ENCODE data around the gene PNPLA2. TPM values are rescaled to one million over a fixed set of nuclear protein-coding genes. Genes with fewer than 3 reads are reported as not detected.

PNPLA2 gene
- total RNA-seq, 3 donors from 2014 or later (not counting 1 experiment from before 2014, with no cell fraction given) = 184 to 218 (median 201) TPM

DNA sequence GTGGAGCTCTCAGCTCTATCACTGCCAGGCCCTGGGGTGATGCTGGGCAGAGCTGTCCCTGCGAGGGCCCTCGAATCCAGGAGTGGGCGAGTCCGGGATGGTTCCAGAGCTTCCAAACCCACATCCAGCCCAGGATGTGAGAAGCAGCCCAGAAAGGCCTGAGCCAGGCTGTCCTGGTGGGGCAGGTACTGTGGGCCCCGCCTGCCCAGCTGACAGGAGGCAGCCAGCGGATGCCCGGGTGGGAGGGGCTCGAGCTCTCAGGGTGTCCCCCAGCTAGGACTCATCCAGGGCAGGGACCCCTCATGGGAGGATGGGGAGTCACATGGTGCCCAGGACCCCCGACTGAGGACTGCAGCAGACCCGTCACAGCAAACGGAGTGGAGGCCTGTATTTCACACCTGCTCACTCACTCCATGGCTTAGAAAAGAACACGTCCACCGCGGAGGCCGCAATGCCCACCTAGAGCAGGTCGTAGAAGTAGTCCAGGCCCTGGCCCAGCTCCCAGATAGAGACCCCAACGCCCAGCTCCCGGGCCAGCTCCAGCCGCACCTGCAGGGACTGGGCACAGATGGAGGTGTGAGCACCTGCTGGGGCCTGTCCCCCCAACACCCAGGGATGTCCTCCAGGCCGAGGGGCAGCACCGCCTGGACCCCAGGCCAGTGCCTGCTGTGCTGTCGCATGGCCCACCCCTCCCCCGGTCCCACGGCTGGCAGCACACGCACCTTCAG lies 50.8 kb downstream of the PNPLA2 start:
- no peaks in the 10 kb centered on the region for H3K27me3 ChIP-seq (ENCODE audit: control insufficient read depth, insufficient read depth, low read length)
- intact Hi-C loops (cut with micrococcal nuclease) = no loop called here
- 96% methylated on average over 25 of the region's 25 CpGs for WGBS (ENCODE audit: insufficient coverage)
- no peaks in the 10 kb centered on the region for H3K9me3 Mint-ChIP-seq
- H3K4me1 ChIP-seq (ENCODE audit: control insufficient read depth, insufficient read depth, low read length) = no peaks in the 10 kb centered on the region
- no peaks in the 10 kb centered on the region for H3K27me3 Mint-ChIP-seq (ENCODE audit: low read depth in 2 of 2)
- DNase-seq (no peak), ATAC-seq (no peak)
- TF ChIP-seq, protein P1, sequence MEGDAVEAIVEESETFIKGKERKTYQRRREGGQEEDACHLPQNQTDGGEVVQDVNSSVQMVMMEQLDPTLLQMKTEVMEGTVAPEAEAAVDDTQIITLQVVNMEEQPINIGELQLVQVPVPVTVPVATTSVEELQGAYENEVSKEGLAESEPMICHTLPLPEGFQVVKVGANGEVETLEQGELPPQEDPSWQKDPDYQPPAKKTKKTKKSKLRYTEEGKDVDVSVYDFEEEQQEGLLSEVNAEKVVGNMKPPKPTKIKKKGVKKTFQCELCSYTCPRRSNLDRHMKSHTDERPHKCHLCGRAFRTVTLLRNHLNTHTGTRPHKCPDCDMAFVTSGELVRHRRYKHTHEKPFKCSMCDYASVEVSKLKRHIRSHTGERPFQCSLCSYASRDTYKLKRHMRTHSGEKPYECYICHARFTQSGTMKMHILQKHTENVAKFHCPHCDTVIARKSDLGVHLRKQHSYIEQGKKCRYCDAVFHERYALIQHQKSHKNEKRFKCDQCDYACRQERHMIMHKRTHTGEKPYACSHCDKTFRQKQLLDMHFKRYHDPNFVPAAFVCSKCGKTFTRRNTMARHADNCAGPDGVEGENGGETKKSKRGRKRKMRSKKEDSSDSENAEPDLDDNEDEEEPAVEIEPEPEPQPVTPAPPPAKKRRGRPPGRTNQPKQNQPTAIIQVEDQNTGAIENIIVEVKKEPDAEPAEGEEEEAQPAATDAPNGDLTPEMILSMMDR (IDR thresholded peaks at IDR 0.05) = no peak
- H3K4me3 Mint-ChIP-seq = no peak overlapping the region
- H3K27ac Mint-ChIP-seq = no peak overlapping the region
- no peak overlapping the region for H3K27ac ChIP-seq (ENCODE audit: low read length)
- peaks cover 1% of the 10 kb centered on the region for H3K36me3 ChIP-seq (ENCODE audit: control insufficient read depth, insufficient read depth, low read length)
- no peaks in the 10 kb centered on the region for H3K4me1 Mint-ChIP-seq
- no peaks in the 10 kb centered on the region for H3K9me3 ChIP-seq (ENCODE audit: control insufficient read depth, insufficient read depth, low read length)
- H3K36me3 Mint-ChIP-seq = no peaks in the 10 kb centered on the region
- no peak overlapping the region for H3K4me3 ChIP-seq (ENCODE audit: low read length)

DNA sequence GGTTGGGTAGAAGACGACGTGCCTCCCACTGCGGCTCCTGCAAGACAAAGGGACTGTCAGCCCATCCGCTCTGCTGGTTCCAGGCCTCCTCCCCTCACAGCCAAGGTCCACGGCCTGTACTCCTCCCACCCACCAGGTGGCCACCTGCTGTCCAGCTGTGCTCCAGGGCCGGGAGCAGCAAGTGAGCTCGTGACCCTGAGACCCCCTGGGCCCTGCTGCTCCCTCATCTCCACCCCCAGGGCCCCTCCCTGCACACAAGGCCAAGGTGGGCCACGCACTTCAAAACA lies 51.4 kb downstream of the PNPLA2 start:
- intact Hi-C loops (cut with micrococcal nuclease) = no loop called here
- 95% methylated on average over 8 of the region's 8 CpGs for WGBS (ENCODE audit: insufficient coverage)
- ATAC-seq (no peak), DNase-seq (no peak)
- Mint-ChIP-seq H3K4me1 (no peaks in the 10 kb centered on the region), H3K4me3 (no peak overlapping the region), H3K9me3 (no peaks in the 10 kb centered on the region), H3K27me3 (ENCODE audit: low read depth in 2 of 2) (no peaks in the 10 kb centered on the region), H3K27ac (no peak overlapping the region), H3K36me3 (no peaks in the 10 kb centered on the region)
- H3K36me3 ChIP-seq (ENCODE audit: control insufficient read depth, insufficient read depth, low read length) = peaks cover 3% of the 10 kb centered on the region
- H3K4me3 ChIP-seq (ENCODE audit: low read length) = no peak overlapping the region
- TF ChIP-seq, protein P1 (IDR thresholded peaks at IDR 0.05) = no peak
- no peaks in the 10 kb centered on the region for H3K27me3 ChIP-seq (ENCODE audit: control insufficient read depth, insufficient read depth, low read length)
- no peak overlapping the region for H3K27ac ChIP-seq (ENCODE audit: low read length)
- H3K4me1 ChIP-seq (ENCODE audit: control insufficient read depth, insufficient read depth, low read length) = no peaks in the 10 kb centered on the region
- no peaks in the 10 kb centered on the region for H3K9me3 ChIP-seq (ENCODE audit: control insufficient read depth, insufficient read depth, low read length)

DNA sequence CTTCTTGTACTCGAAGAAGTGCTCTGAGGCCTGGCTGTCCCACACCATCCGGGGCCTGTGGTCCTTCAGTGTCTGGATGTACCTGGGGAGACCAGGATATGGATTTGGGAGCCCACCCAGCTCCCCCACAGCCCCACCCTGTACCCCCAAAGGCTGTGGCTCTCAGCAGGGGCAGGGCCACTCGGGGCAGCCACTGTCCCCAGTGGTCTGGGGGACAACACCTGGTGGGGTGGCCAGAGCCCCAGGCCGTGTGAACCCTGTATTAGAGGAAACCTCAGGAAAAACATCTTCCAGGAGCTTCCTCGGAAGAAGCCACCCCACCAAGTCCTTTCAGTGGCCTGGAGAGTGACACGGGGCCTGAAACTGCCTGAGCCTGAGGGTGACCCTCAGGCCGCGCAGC lies 51.7 kb downstream of the PNPLA2 start:
- Mint-ChIP-seq H3K9me3 (no peaks in the 10 kb centered on the region), H3K27ac (no peak overlapping the region), H3K4me3 (no peak overlapping the region), H3K4me1 (no peaks in the 10 kb centered on the region), H3K27me3 (ENCODE audit: low read depth in 2 of 2) (no peaks in the 10 kb centered on the region), H3K36me3 (no peaks in the 10 kb centered on the region)
- TF ChIP-seq, protein P1 (IDR thresholded peaks at IDR 0.05) = no peak
- Histone ChIP-seq H3K4me1 (ENCODE audit: control insufficient read depth, insufficient read depth, low read length) (no peaks in the 10 kb centered on the region), H3K4me3 (ENCODE audit: low read length) (no peak overlapping the region), H3K27me3 (ENCODE audit: control insufficient read depth, insufficient read depth, low read length) (no peaks in the 10 kb centered on the region), H3K36me3 (ENCODE audit: control insufficient read depth, insufficient read depth, low read length) (peaks cover 3% of the 10 kb centered on the region), H3K9me3 (ENCODE audit: control insufficient read depth, insufficient read depth, low read length) (no peaks in the 10 kb centered on the region), H3K27ac (ENCODE audit: low read length) (no peak overlapping the region)
- 95% methylated on average over 8 of the region's 8 CpGs for WGBS (ENCODE audit: insufficient coverage)
- ATAC-seq (no peak), DNase-seq (no peak)
- intact Hi-C loops (cut with micrococcal nuclease) = no loop called here

DNA sequence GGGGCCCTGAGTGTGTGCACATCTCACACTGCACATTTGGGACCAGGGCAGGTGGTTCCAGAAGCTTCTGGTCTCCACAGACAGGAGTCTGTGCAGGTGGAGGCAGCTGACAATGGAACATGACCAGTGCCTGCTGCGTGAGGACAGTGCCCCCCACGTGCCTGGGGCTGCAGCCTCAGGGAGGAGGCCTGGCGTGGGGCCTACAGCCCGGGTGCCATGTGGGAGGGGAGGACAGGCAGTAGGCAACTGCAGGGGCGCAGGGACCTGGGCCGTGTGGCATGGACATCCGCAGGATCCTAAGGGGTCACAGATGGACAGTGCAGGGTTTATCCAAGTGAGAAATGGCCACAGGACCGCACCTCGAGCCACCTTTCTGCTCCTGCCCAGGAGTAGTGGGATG lies 52.8 kb downstream of the PNPLA2 start:
- Histone ChIP-seq H3K9me3 (ENCODE audit: control insufficient read depth, insufficient read depth, low read length) (no peaks in the 10 kb centered on the region), H3K27me3 (ENCODE audit: control insufficient read depth, insufficient read depth, low read length) (no peaks in the 10 kb centered on the region), H3K4me1 (ENCODE audit: control insufficient read depth, insufficient read depth, low read length) (no peaks in the 10 kb centered on the region), H3K36me3 (ENCODE audit: control insufficient read depth, insufficient read depth, low read length) (peaks cover 3% of the 10 kb centered on the region), H3K4me3 (ENCODE audit: low read length) (no peak overlapping the region), H3K27ac (ENCODE audit: low read length) (no peak overlapping the region)
- ATAC-seq (no peak), DNase-seq (no peak)
- WGBS (ENCODE audit: insufficient coverage) = 80% methylated on average over 9 of the region's 9 CpGs
- intact Hi-C loops (cut with micrococcal nuclease) = no loop called here
- H3K27me3 Mint-ChIP-seq (ENCODE audit: low read depth in 2 of 2) = no peaks in the 10 kb centered on the region
- H3K9me3 Mint-ChIP-seq = no peaks in the 10 kb centered on the region
- no peak overlapping the region for H3K4me3 Mint-ChIP-seq
- no peak overlapping the region for H3K27ac Mint-ChIP-seq
- TF ChIP-seq, protein P1 (IDR thresholded peaks at IDR 0.05) = no peak
- no peaks in the 10 kb centered on the region for H3K4me1 Mint-ChIP-seq
- H3K36me3 Mint-ChIP-seq = no peaks in the 10 kb centered on the region
